CD4-positive, alpha-beta T cell treated with Interleukin-17A for 4 hours (primary cell): Measurements from ENCODE around the gene PPM1B.
"Not testable (repeated sequence)": the region's sequence is repeated elsewhere in the genome, so short reads cannot be mapped to it uniquely, and the experiment has no call there.

Experiments
- DNase-seq: peaks from one replicate; pipeline ENCODE4 v3.0.0-alpha.2; 2020; ENCODE audit warnings: mixed read lengths

Gene PPM1B

GRCh38 chr2:44164617-44165016, 4.1 kb upstream of the PPM1B start:
- DNase-seq: no peak

- DNase-seq: no peak
Measured at GRCh38 chr2:44166096-44166495, 2.6 kb upstream of the PPM1B start.

GRCh38 chr2:44167311-44167907, 1.3 kb upstream of the PPM1B start:
- DNase-seq: peak; percentile 5

- DNase-seq: peak; percentile 83
Measured at GRCh38 chr2:44167908-44168680, 581 bp upstream of the PPM1B start.

GRCh38 chr2:44169155-44169898, 652 bp downstream of the PPM1B start:
- DNase-seq: peak; percentile 57

GRCh38 chr2:44170311-44170717, 1.6 kb downstream of the PPM1B start:
- no peak for DNase-seq

- no peak for DNase-seq
Measured at GRCh38 chr2:44171018-44171417, 2.3 kb downstream of the PPM1B start.

- not testable (repeated sequence) for DNase-seq
Measured at GRCh38 chr2:44171442-44171841, 2.8 kb downstream of the PPM1B start.

- no peak for DNase-seq
Measured at GRCh38 chr2:44172576-44172975, 3.9 kb downstream of the PPM1B start.

GRCh38 chr2:44178950-44179349, 10.3 kb downstream of the PPM1B start:
- DNase-seq: no peak

GRCh38 chr2:44181648-44182047, 13.0 kb downstream of the PPM1B start:
- DNase-seq: no peak

- no peak for DNase-seq
Measured at GRCh38 chr2:44184106-44184505, 15.4 kb downstream of the PPM1B start.

- no peak for DNase-seq
Measured at GRCh38 chr2:44186810-44187209, 18.1 kb downstream of the PPM1B start.

GRCh38 chr2:44187251-44187650, 18.6 kb downstream of the PPM1B start:
- no peak for DNase-seq

- no peak for DNase-seq
Measured at GRCh38 chr2:44188696-44189095, 20.0 kb downstream of the PPM1B start.

- DNase-seq: no peak
Measured at GRCh38 chr2:44189104-44189503, 20.4 kb downstream of the PPM1B start.

GRCh38 chr2:44190526-44190925, 21.9 kb downstream of the PPM1B start:
- DNase-seq: no peak

- no peak for DNase-seq
Measured at GRCh38 chr2:44191739-44192138, 23.1 kb downstream of the PPM1B start.

GRCh38 chr2:44192646-44193045, 24.0 kb downstream of the PPM1B start:
- DNase-seq: no peak

- no peak for DNase-seq
Measured at GRCh38 chr2:44195714-44196113, 27.0 kb downstream of the PPM1B start.

GRCh38 chr2:44197816-44198215, 29.1 kb downstream of the PPM1B start:
- DNase-seq: no peak

- DNase-seq: no peak
Measured at GRCh38 chr2:44200011-44200410, 31.3 kb downstream of the PPM1B start.

GRCh38 chr2:44200759-44201158, 32.1 kb downstream of the PPM1B start:
- no peak for DNase-seq

- DNase-seq: no peak
Measured at GRCh38 chr2:44201648-44202165, 33.0 kb downstream of the PPM1B start.
